Non-pigmented ciliary epithelial cell (primary cell): ENCODE results near the gene FSTL5.
A peak's percentile ranks its signal among the peaks of the same experiment; 100 is the strongest.

Source experiments
- DNase-seq: peaks from one replicate; pipeline ENCODE4 v3.0.0-alpha.2; 2010; ENCODE audit warnings: low read depth

Gene FSTL5

DNA sequence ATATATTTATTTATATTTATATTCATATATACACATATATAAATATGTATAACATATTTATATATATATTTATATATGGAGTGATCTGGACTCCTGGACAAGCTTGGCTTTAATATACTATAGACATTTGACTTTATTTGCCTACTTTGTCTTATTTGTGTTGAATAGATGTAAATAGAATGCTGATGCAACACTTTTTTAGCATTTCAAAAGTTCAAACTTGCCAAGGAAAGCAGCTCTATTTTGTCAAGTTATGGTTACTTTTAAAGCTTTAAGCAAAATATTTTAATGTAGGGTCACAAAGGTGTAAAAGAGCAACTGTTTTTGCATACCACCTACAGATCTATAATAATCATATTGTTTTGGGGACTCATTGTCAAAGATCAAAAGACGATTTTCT lies 61.1 kb downstream of the FSTL5 start:
- DNase-seq = no peak

GRCh38 chr4:162101337-162101736 lies 62.5 kb downstream of the FSTL5 start:
- DNase-seq = no peak

DNA sequence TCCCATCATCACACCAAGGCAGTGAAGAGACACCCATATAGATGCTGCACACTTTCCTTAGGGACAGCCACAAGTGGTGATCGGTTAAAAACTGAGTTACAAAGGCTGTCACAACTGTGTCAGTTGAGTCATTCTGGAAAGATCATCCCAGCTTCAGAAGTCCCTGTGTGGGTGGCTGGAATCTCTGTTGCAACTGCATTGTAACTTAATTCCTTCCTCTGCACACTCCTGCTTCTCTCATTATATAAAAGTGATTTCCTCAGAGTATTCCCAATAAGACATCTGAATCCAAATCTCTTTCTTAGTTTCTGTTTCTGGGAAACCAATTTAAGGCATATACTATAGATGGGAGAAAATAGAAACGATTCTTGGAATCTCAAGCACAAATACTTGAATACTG lies 88.1 kb downstream of the FSTL5 start:
- no peak for DNase-seq

- DNase-seq = peak; percentile 38
Observed at GRCh38 chr4:162061214-162061613, 102.6 kb downstream of the FSTL5 start.

DNA sequence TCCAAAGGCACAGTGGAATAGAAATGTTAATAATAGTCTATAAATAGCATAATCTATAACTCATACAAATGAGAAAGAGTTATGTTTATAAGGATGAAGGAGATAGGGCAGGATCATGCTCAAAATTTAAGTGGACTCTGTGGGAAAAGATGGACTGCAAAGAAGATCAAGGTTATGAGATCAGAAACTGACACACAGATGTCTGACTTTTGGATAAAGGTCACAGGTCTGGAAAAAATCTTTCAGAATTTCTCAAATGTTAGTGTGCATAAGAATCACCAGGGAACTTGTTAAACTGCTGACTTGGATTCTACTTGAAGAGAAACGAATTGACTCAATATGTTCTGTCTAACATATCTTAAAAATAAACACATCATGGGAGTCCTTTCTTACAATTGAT lies 104.1 kb downstream of the FSTL5 start:
- no peak for DNase-seq

- peak; percentile 1 for DNase-seq
Observed at GRCh38 chr4:162056990-162057389, 106.8 kb downstream of the FSTL5 start.

DNA sequence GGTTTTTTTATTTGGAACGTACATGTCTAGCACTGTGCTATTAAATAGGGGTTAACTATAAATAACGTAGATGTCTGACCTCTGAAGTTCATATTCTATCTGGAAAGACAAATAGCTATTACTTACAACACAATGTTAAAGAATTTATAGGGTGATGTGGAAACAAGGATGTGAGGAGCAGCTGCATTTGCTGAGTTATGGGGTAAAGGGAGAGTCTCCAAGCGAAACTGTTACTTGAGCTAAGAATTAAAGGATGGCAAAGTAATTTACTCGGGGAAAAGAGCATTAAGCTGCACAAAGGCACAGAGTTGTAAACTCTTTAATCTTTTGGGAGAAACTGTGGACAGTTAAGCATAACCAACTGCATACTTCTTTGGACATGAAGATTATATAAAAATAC lies 117.7 kb downstream of the FSTL5 start:
- no peak for DNase-seq

GRCh38 chr4:162038112-162038511 lies 125.7 kb downstream of the FSTL5 start:
- DNase-seq = no peak

- DNase-seq = no peak
Observed at GRCh38 chr4:162017863-162018262, 145.9 kb downstream of the FSTL5 start.

DNA sequence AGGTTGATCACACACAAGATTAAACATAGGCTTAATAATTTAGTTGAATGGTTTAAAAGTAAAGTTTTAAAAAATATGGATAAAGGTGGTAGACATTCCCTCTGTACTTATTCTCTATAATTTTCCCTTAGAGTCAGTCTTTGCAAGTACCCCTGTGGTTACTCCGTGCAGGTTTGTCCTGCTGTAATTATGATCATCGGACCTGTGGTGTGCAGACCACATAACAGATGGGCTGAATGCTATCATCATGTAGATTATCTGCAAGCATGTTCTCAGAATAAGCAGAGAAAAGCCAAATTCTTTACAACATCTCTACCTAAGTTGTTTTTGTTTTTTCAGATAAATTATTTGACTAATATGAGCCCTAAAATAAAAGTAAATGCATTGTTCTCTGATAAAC lies 146.8 kb downstream of the FSTL5 start:
- DNase-seq = no peak

DNA sequence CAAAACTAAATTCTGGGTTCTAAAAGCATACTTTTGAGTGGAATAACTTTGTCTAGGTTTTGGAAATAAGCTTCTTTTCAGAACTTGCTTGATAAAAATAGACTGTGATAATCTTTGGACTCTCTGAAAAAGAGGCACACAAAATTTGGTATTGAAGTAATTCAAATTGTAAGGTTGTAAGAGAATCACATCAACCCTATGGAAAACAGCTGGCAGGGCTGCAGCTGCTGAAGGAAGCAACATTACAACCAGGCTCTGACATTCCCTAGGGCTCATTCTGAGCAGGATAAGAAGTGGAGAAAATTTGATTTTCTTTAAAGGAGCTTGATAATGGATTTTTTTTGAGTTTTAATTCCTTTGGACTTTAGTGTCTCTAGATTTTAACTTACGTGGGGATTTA lies 147.6 kb downstream of the FSTL5 start:
- DNase-seq = no peak

GRCh38 chr4:162015090-162015489 lies 148.7 kb downstream of the FSTL5 start:
- DNase-seq = peak; percentile 44

GRCh38 chr4:162011089-162011488 lies 152.7 kb downstream of the FSTL5 start:
- peak; percentile 1 for DNase-seq

GRCh38 chr4:162010362-162010761 lies 153.4 kb downstream of the FSTL5 start:
- DNase-seq = peak; percentile 1

DNA sequence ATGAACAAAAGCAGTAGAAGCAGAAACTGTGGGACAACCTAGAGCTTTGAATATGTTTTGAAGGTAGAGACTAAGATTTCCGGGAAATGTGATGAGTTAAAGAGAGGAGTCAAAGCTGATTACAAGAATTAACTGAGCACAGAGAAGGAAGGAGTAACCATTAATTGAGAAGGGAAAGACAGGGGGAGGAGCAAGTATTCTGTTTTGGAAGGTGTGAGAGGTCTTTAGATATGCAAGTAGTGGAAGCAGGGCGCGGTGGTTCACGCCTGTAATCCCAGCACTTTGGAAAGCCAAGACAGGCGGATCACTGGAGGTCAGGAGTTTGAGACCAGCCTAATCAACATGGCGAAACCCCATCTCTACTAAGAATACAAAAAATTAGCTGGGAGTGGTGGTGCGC lies 171.5 kb downstream of the FSTL5 start:
- no peak for DNase-seq

GRCh38 chr4:161991811-161992210 lies 172.0 kb downstream of the FSTL5 start:
- DNase-seq = no peak

DNA sequence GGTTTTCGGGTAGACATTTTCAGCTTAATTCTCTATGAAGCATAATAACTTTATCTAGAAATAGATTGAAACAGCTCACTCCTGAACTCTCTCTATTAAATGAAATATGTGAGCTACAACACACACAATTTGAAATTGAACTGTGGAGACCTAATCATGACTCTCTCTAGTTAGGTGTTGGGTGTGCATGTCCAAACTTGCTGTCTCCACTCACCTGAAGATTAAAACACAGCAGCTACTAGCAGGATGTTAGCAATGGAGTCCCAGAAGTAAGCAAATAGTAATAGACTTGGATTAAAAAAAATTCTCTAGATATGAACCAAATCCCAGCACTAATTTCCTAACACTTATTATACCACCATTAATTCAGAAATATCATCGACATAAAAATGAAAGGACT lies 173.1 kb downstream of the FSTL5 start:
- DNase-seq = no peak

DNA sequence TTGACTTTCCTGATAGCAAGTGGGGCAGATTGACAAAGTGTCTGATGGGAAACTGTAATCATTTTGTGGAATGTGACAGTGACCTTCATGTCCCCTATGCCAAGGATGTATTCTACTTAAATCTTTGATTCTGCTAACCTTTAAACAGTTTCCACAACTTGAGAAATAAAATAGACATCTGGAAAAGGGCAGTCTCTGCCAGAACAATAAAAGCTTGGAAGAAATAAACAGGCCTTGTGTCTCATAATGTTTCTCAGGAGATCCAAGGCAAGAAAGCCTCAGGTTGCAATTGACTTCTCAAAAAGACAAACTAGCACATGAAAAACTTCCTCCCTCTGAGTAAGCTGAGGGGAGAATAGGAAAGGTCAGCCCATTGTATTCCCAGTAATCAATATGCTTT lies 174.9 kb downstream of the FSTL5 start:
- no peak for DNase-seq

DNA sequence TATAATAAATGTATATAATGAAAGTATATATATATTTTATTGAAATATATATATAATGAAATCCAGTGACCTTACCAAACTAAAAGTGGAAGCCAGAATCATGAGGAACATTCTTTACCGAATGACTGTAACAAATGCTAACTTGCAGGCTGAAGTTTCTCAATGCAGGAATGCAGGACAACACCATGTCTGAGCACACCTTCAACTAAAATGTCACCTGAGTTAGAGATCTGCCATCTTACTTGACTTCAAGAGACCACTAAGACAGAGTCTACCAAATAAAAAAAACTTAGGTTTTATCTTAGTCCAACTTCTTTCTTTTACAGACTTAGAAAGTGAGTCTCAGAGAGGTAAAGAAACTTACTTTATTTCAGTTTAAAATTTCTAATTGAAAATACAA lies 176.2 kb downstream of the FSTL5 start:
- no peak for DNase-seq

DNA sequence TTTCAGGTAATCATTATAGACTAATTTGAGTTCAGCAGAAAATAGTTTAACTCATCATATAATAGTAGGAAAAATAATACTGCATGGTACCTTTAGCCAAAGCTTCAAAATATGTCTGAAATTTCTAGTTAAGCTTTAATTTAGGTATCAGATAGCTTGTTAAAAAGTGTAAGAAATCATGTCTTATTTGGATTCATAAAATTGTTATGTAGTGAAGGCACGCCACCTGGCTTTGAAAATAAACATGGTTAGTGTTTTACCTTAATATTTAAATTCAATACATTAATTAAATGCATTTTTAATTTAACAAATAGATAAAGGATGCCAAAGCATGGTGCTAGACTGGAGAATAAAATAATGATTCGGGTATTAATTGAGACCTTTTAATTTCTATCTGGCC lies 211.4 kb downstream of the FSTL5 start:
- no peak for DNase-seq

DNA sequence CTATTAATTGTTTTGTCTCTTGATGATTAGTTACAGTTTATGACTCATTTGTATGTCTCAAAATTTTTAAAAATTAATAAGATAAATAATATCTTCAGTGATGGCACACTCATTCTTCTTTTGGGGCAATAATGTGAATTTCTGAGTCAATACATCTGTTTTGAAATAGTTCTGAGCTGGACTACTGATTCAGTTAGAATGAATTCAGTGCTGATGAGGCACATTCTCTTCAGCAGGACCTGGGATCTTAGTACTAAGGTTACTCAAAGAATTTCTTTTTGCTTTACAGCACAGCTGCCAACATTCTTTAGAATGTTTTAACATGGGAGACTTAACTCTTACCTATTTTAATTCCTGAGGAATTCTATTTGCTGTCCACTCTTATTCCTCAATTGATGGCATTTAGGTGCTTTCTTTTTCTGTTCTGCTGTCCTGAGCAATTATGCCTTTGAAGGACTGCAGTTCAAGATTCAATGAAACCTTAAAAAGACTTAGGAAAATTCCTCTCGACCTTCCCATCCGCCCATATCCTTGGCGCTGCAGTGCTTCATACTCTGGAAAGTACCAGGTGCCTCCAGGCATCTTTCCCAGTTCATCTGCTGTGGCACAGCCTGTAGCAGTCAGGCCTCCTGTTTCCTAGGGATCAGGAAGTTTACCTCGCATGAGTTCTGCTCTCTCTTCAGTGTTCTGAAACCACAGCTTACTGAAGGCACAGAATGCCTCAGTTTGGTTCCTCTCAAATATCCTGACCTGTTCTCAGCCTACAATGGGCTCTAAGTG lies 213.7 kb downstream of the FSTL5 start:
- no peak for DNase-seq

DNA sequence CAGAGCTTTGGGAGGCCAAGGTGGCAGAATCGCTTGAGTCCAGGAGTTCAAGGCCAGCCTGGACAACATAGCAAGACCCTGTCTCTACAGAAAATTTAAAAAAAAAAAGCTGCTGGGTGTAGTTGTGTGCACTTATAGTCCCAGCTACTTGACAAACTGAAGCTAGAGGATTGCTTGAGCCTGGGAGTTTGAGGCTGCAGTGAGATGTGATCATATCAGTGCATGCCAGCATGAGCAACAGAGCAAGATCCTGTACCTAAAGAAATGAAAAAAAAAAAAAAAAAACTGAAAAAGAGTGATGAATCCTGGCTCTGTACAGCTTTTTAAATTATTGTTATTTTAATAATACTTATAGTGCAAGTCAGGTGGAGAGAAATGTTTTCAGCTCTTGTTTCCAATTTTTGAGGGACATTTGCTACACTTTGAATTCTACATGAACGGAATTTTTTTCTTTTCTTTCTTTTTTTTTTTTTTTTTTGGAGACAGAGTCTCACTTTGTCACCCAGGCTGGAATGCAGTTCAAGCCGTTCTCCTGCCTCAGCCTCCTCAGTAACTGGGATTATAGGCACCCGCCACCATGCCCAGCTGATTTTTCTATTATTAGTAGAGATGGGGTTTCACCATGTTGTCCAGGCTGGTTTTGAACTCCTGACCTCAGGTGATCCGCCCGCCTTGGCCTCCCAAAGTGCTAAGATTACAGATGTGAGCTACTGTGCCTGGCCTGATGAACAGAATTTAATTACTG lies 215.6 kb downstream of the FSTL5 start:
- no peak for DNase-seq

GRCh38 chr4:161937596-161937995 lies 226.2 kb downstream of the FSTL5 start:
- DNase-seq = no peak
